Fibroblast of skin of left biceps (primary cell): ENCODE data around the gene CFTR.
"Not testable (repeated sequence)": the region's sequence is repeated elsewhere in the genome, so short reads cannot be mapped to it uniquely, and the experiment has no call there.

Source experiments
- DNase-seq, 2 experiments: peaks; one replicate each; pipeline ENCODE4 v3.0.0-alpha.2; 2013; ENCODE audit warnings: low read depth in 2 of 2

The CFTR gene

GRCh38 chr7:117686311-117686935, 206.6 kb downstream of the CFTR start:
- DNase-seq = no peak

GRCh38 chr7:117688126-117688525, 208.3 kb downstream of the CFTR start:
- no peak for DNase-seq

DNA sequence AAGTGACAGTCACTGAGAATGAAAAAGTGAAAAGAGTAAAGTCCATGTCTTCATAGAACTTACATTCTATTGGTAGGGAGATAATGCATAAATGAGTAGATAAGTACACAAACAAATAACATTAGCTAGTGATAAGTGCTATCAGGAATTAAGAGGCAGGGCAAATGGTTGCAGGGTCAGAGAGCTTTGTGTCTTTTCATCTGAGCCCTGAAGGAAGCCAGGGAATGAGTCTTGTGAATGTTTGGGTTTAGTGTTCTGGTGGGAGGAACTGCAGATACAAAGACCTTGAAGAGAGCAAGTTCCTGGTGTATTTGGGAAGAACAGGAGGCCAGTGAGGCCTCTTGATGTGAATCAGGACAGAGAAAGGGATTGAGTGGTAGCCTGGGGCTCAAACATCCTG, 209.6 kb downstream of the CFTR start:
- no peak for DNase-seq

DNA sequence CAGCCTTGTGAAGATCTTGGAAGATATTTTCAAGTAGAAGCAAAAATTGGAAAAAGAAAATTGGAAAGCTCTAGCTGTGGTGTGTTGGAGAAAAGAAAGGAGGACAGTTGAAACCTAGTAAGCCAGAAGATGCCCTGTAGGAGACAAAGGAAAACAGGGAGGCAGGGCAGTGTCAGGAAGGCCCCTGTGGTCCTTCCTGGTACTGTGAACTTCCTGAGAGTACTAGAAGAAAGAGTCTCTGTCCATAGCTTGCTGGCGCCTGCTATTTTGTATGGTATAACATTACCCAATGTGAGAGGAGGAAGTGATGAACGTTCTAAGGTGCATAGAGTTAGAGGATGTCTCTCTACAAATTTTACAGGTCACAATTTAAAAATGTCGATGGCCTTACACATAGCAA, 210.3 kb downstream of the CFTR start:
- no peak for DNase-seq

DNA sequence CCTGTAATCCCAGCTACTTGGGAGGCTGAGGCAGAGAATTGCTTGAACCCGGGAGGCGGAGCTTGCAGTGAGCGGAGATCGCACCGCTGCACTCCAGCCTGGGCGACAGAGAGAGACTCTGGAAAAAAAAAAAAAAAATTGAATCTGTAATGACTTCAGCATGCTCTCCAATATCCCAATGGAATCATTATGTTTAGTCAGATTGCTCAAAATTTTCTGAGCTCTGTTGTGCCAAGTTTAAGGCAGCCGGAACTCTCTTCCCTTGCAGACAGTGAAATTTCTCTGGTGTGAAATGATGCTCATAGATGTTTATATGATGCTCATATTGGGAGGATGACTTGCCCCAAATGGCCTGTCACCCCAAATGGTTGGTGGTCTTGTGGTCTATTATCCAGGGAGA, 212.5 kb downstream of the CFTR start:
- DNase-seq = no peak

DNA sequence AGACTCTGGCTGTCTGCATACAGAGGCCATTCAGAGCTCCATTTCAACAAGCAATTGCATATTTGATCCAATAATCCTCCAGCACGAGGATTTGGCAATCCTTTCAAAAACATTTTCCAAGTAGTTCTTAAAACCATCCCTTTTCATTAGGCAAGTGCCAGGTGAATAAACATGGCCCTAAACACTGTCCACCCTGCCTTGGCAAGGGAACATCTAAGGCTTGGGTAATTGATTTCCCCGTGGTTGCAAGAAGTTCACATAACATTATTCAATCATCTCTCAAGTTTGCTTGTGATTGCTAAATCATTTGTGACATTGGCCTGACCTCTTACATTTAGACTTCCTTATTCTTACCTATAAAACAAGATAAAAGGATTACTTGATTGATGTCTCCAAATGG, 218.2 kb downstream of the CFTR start:
- no peak for DNase-seq

DNA sequence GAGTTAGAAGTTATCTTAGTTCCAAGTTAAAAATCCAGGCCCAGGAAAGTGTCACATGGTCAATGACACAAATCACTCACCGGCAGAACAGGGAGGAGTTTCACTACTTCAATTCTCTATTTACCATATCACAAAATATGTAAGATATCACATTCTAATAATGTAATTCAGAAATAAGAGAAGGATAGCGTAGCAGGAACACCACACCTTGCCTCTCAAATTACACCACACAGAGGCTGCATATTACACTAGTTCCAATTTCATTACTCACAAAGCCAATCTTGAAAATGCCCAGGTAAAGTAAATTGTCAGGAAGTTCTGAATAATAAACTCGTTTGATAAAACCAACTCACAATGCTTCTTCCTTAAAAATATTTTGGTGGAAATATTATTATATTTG, 224.2 kb downstream of the CFTR start:
- DNase-seq = no peak

GRCh38 chr7:117705630-117706029, 225.8 kb downstream of the CFTR start:
- no peak for DNase-seq

DNA sequence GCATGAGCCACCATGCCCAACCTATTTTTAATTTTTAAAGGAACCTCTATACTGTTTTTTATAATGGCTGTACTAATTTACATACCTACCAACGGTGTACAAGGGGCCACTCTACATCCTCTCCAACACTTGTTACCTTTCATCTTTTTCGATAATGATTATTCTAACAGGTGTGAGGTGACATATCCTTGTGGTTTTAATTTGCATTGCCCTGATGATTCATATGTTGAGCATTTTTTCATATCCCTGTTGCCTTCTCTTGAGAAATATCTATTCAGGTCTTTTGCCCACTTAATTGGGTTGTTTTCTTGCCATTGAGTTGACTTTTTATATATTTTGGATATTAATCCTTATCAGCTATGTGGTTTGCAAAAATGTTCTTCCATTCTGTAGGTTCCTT, 226.4 kb downstream of the CFTR start:
- DNase-seq = no peak

GRCh38 chr7:117707080-117707479, 227.3 kb downstream of the CFTR start:
- DNase-seq = no peak

- not testable (repeated sequence) for DNase-seq
Measured at GRCh38 chr7:117708173-117708572, 228.3 kb downstream of the CFTR start.

DNA sequence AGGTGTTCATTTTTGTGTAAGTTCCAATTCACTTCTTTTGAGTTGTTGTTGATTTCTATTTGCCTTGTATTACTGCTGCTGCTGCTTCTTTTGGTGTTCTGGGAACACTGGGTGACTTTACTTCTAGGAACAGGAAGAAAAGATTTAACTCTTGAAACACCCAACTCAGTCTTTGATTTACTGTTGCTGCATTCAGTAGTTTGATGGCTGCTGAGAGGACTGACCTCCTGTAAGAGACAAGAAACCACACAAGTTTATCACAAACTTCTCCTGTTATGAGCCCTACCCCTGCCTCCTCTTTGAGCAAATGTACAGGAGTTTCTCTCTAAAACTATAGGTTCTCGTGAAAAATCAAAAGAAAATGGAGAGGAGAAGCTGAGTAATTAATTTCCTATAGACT, 231.7 kb downstream of the CFTR start:
- DNase-seq = no peak

DNA sequence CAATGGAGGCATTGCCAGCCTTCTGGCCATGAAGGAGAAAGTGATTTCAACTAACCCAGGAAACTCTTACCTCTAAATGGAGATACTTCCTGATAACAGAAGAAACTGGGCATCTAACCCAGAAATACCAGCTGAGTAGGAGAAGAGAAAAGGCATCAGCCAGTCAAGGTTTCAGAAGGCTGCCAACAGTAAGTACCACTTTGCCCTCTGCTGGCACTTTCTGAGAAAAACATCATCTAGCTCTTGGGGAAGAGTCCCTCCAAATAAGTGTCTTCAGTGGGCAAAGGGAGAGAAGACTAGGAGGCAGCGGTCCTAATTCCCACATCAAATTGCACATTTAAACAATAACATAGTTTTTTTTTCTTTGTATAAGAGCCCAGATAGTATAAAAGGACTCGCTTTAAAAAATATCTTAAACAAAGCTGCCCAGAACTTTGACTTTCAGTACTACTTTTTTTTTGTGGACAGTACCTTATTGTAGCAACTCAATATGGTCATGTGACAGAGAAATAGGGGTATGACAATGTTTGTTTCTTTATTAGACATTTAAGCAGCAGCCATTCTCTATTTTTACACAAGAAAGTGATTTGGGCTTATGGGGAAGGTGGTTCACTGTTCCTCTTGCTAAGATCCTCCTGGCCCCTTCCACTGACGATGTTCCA, 236.1 kb downstream of the CFTR start:
- peak; percentile 3 to 4 for DNase-seq

GRCh38 chr7:117716707-117717299, 237.0 kb downstream of the CFTR start:
- DNase-seq = no peak

GRCh38 chr7:117717357-117717756, 237.5 kb downstream of the CFTR start:
- no peak for DNase-seq
